ENCODE data around the gene ABHD15. TPM values are rescaled to one million over a fixed set of nuclear protein-coding genes. Genes with fewer than 3 reads are reported as not detected.

The ABHD15 gene
- total RNA-seq, 4 donors from 2014 or later = 19.0 to 41.2 (median 32.2) TPM

GRCh38 chr17:29613352-29613837, 46.6 kb upstream of the ABHD15 start:
- peaks cover 0 to 4% (median 0%) of the 10 kb centered on the region in 4 donors for H3K9me3 ChIP-seq
- DNase-seq = peak; percentile 88 to 98 (median 97)
- H3K4me3 ChIP-seq = peak overlapping the region; percentile 30 to 46 (median 36)
- H3K27ac ChIP-seq = peak overlapping the region in 1 of 4 donors; percentile 50
- no peaks in the 10 kb centered on the region for H3K36me3 ChIP-seq
- TF ChIP-seq POLR2A (IDR thresholded peaks at IDR 0.05) = no peak
- TF ChIP-seq CTCF (IDR thresholded peaks at IDR 0.05) = peak; percentile 84 to 93 (median 90)
- no peaks in the 10 kb centered on the region for H3K27me3 ChIP-seq
- peaks cover 5 to 52% (median 45%) of the 10 kb centered on the region in 4 donors for H3K4me1 ChIP-seq

GRCh38 chr17:29612404-29613280, 45.8 kb upstream of the ABHD15 start:
- no peaks in the 10 kb centered on the region for H3K36me3 ChIP-seq
- peak overlapping the region in 1 of 4 donors; percentile 50 for H3K27ac ChIP-seq
- peaks cover 5 to 45% (median 39%) of the 10 kb centered on the region in 4 donors for H3K4me1 ChIP-seq
- TF ChIP-seq CTCF (IDR thresholded peaks at IDR 0.05) (no peak), POLR2A (IDR thresholded peaks at IDR 0.05) (no peak)
- peaks cover 0 to 4% (median 0%) of the 10 kb centered on the region in 4 donors for H3K9me3 ChIP-seq
- H3K27me3 ChIP-seq = no peaks in the 10 kb centered on the region
- no peak for DNase-seq
- peak overlapping the region; percentile 30 to 46 (median 36) for H3K4me3 ChIP-seq

- DNase-seq = no peak
These were observed 45.2 kb upstream of the ABHD15 start for GRCh38 chr17:29612094-29612403.

GRCh38 chr17:29611351-29612093, 44.7 kb upstream of the ABHD15 start:
- no peak overlapping the region for H3K27ac ChIP-seq
- TF ChIP-seq POLR2A (IDR thresholded peaks at IDR 0.05) (no peak), CTCF (IDR thresholded peaks at IDR 0.05) (no peak)
- H3K4me3 ChIP-seq = no peak overlapping the region
- peaks cover 5 to 34% (median 28%) of the 10 kb centered on the region in 4 donors for H3K4me1 ChIP-seq
- DNase-seq = no peak
- H3K36me3 ChIP-seq = no peaks in the 10 kb centered on the region
- no peaks in the 10 kb centered on the region for H3K27me3 ChIP-seq
- H3K9me3 ChIP-seq = peaks cover 0 to 4% (median 0%) of the 10 kb centered on the region in 4 donors

More at GRCh38 chr17:29612094-29612403, 45.2 kb upstream of the ABHD15 start:
- Histone ChIP-seq H3K4me1 (peaks cover 5 to 39% (median 33%) of the 10 kb centered on the region in 4 donors), H3K9me3 (peaks cover 0 to 4% (median 0%) of the 10 kb centered on the region in 4 donors), H3K27me3 (no peaks in the 10 kb centered on the region), H3K4me3 (no peak overlapping the region), H3K27ac (no peak overlapping the region), H3K36me3 (no peaks in the 10 kb centered on the region)
- TF ChIP-seq POLR2A (IDR thresholded peaks at IDR 0.05) (no peak), CTCF (IDR thresholded peaks at IDR 0.05) (no peak)

GRCh38 chr17:29610395-29610794, 43.6 kb upstream of the ABHD15 start:
- Histone ChIP-seq H3K27me3 (no peaks in the 10 kb centered on the region), H3K27ac (no peak overlapping the region), H3K4me3 (no peak overlapping the region), H3K9me3 (peaks cover 0 to 4% (median 0%) of the 10 kb centered on the region in 4 donors), H3K36me3 (no peaks in the 10 kb centered on the region), H3K4me1 (peaks cover 5 to 24% (median 18%) of the 10 kb centered on the region in 4 donors)
- no peak for TF ChIP-seq POLR2A (IDR thresholded peaks at IDR 0.05)
- TF ChIP-seq CTCF (IDR thresholded peaks at IDR 0.05) = no peak
- no peak for DNase-seq

All from Peyer's patch (tissue), 4 donors.